Vagina (tissue), 2 donors: ENCODE data around the gene NOP53.

Experiments used
- CTCF ChIP-seq, 3 experiments: fragments of 450-650 bp in 2 of 3; fragments of 200-600 bp in 1 of 3; sonication (generic) in 1 of 3; IDR thresholded peaks; one replicate each; pipeline ENCODE4 v1.5.1; 2017 to 2019; ENCODE audit warnings: antibody characterized with exemption in 3 of 3, mild to moderate bottlenecking in 2 of 3, moderate library complexity in 2 of 3
- POLR2A ChIP-seq, 2 donors: fragments of 450-650 bp; IDR thresholded peaks; one replicate each; pipeline ENCODE4 v1.6.1; 2017; ENCODE audit warnings: antibody characterized with exemption in 2 of 2, mild to moderate bottlenecking in 2 of 2, moderate library complexity in 2 of 2
- POLR2AphosphoS5 ChIP-seq, 2 donors: sonication (generic); formaldehyde crosslinking; IDR thresholded peaks; one replicate each; pipeline ENCODE4 v1.9.0; 2017; ENCODE audit warnings: antibody characterized with exemption in 2 of 2, mild to moderate bottlenecking in 2 of 2, low read depth in 1 of 2; ENCODE audit not compliant: insufficient read depth in 1 of 2

GRCh38 chr19:47749326-47749725 is 4.0 kb downstream of the NOP53 start:
- TF ChIP-seq CTCF (IDR thresholded peaks at IDR 0.05) (no peak), POLR2A (IDR thresholded peaks at IDR 0.05) (no peak), POLR2AphosphoS5 (IDR thresholded peaks at IDR 0.05; ENCODE audit: insufficient read depth in 1 of 2, low read depth in 1 of 2) (no peak)
